PFSK-1 (cell line): ENCODE results near the gene DCUN1D2.

Experiments used
- POLR2AphosphoS5 ChIP-seq: IDR thresholded peaks from 2 replicates; pipeline ENCODE4 v1.6.1; 2012; ENCODE audit warnings: low read depth, mild to moderate bottlenecking, control low read depth, low read length, moderate library complexity
- REST ChIP-seq, 2 experiments: IDR thresholded peaks; 2 replicates each; pipeline versions ENCODE4 v1.6.1 to v1.8.0; 2011 to 2012; ENCODE audit warnings: low read depth in 2 of 2, low read length in 2 of 2, control low read depth in 1 of 2, inconsistent platforms in 1 of 2, mild to moderate bottlenecking in 1 of 2, moderate library complexity in 1 of 2; ENCODE audit not compliant: insufficient read depth in 1 of 2

DNA sequence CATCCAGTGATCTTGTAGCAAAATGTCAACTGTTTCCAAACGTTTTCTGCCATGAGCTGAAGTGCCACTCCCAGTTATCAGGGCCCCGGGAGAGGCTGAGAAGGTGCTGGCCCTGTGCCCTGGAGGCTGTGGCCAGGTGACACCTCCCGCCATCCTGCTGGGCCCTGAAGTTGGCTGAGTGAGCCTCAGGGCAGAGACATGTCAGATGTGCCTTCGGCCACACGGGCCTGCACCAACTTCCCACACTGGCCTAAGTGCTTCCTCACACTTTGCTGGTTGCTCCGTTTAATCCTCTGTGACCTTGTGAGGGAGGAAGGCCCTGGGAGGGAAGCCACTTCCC, 42.0 kb downstream of the DCUN1D2 start:
- no peak for TF ChIP-seq POLR2AphosphoS5
- no peak for TF ChIP-seq REST (IDR thresholded peaks at IDR 0.05; ENCODE audit: insufficient read depth in 1 of 2, low read depth in 2 of 2, low read length in 2 of 2)
